IMR-90 (cell line): ENCODE data around the gene SLC26A1. TPM values are rescaled to one million over a fixed set of nuclear protein-coding genes. Genes with fewer than 3 reads are reported as not detected.
A peak's percentile ranks its signal among the peaks of the same experiment; 100 is the strongest.

Source experiments
- ATAC-seq: fragments of 200-7000 bp; cut with Tn5 transposase; 2 replicates; pipeline ENCODE4 v1.9.1; 2020; ENCODE audit warnings: low read depth, mild to moderate bottlenecking, moderate library complexity
- BruUV-seq: library from RNA; stranded (reverse); fragments of 400-500 nt; replicated peaks from 2 replicates; lab custom pipeline; 2021; lab: Mats Ljungman, UMichigan
- CTCF ChIA-PET: fragments of 300-600 bp; formaldehyde crosslinking; extraction: SDS; loops from one replicate; lab custom pipeline; 2021; ENCODE audit warnings: antibody characterized with exemption; lab: Yijun Ruan, JAX
- POLR2A ChIA-PET: fragments of 300-600 bp; sonication (Branson Sonifier 250); formaldehyde crosslinking; loops from one replicate; lab custom pipeline; 2022; ENCODE audit warnings: antibody characterized with exemption; ENCODE audit not compliant: unreplicated experiment; lab: Charles Lee
- DNase-seq: peaks from one replicate; pipeline ENCODE4 v3.0.0; 2013
- H2AFZ ChIP-seq: replicated peaks from 2 replicates; pipeline ENCODE3; 2013; ENCODE audit warnings: low read length, mild to moderate bottlenecking; ENCODE audit not compliant: poor library complexity
- H2AK5ac ChIP-seq: 2 replicates; pipeline ENCODE4 v1.6.1; 2013; ENCODE audit warnings: low read depth, low read length, inconsistent platforms
- H2AK9ac ChIP-seq: replicated peaks from 2 replicates; pipeline ENCODE3; 2013; ENCODE audit warnings: mild to moderate bottlenecking, low read depth, low read length, moderate library complexity; ENCODE audit not compliant: poor library complexity
- H2BK120ac ChIP-seq: 2 replicates; pipeline ENCODE4 v1.6.1; 2013; ENCODE audit warnings: low read depth, low read length, inconsistent platforms
- H2BK15ac ChIP-seq: 3 replicates; pipeline ENCODE4 v1.6.1; 2013; ENCODE audit warnings: low read depth, low read length, inconsistent platforms
- H2BK20ac ChIP-seq: 2 replicates; pipeline ENCODE4 v1.6.1; 2013; ENCODE audit warnings: low read depth, mild to moderate bottlenecking, inconsistent platforms, low read length, moderate library complexity
- H2BK5ac ChIP-seq: 2 replicates; pipeline ENCODE4 v1.6.1; 2013; ENCODE audit warnings: mild to moderate bottlenecking, low read depth, low read length, inconsistent platforms; ENCODE audit not compliant: poor library complexity, severe bottlenecking
- H3K14ac ChIP-seq: replicated peaks from 2 replicates; pipeline ENCODE4 v1.6.1; 2013; ENCODE audit warnings: low read depth, low read length, inconsistent platforms
- H3K18ac ChIP-seq: 2 replicates; pipeline ENCODE4 v1.6.1; 2013; ENCODE audit warnings: low read depth, low read length, control low read depth
- H3K23ac ChIP-seq: 2 replicates; pipeline ENCODE4 v1.6.1; 2013; ENCODE audit warnings: low read depth, low read length, inconsistent platforms
- H3K27ac ChIP-seq: 2 replicates; pipeline ENCODE4 v1.5.1; 2013; ENCODE audit warnings: mild to moderate bottlenecking, control low read depth, low read length; ENCODE audit not compliant: insufficient read depth
- H3K27me3 ChIP-seq: 2 replicates; pipeline ENCODE4 v1.6.1; 2013; ENCODE audit warnings: low read length; ENCODE audit not compliant: control insufficient read depth, insufficient read depth
- H3K36me3 ChIP-seq: 2 replicates; pipeline ENCODE4 v1.6.1; 2013; ENCODE audit warnings: low read length, mixed read lengths; ENCODE audit not compliant: control insufficient read depth, insufficient read depth
- H3K4ac ChIP-seq: 2 replicates; pipeline ENCODE4 v1.6.1; 2013; ENCODE audit warnings: low read depth, low read length, inconsistent platforms
- H3K4me1 ChIP-seq: 2 replicates; pipeline ENCODE4 v1.6.1; 2013; ENCODE audit warnings: low read length, mixed read lengths; ENCODE audit not compliant: control insufficient read depth, insufficient read depth
- H3K4me2 ChIP-seq: 2 replicates; pipeline ENCODE4 v1.6.1; 2013; ENCODE audit warnings: low read depth, mild to moderate bottlenecking, control low read depth, low read length, moderate library complexity
- H3K4me3 ChIP-seq: 2 replicates; pipeline ENCODE4 v1.5.1; 2013; ENCODE audit warnings: low read depth, mild to moderate bottlenecking, control low read depth, low read length, moderate library complexity; ENCODE audit not compliant: insufficient read depth
- H3K56ac ChIP-seq: 2 replicates; pipeline ENCODE4 v1.6.1; 2013; ENCODE audit warnings: low read length, inconsistent platforms; ENCODE audit not compliant: insufficient read depth; ENCODE audit errors: extremely low read depth
- H3K79me1 ChIP-seq, 2 experiments: 2 replicates each; pipeline ENCODE4 v1.6.1; 2013; ENCODE audit warnings: low read length in 2 of 2, inconsistent platforms in 1 of 2, low read depth in 1 of 2
- H3K9ac ChIP-seq: 2 replicates; pipeline ENCODE4 v1.6.1; 2013; ENCODE audit warnings: low read depth, low read length, control low read depth
- H3K9me1 ChIP-seq: 2 replicates; pipeline ENCODE4 v1.6.1; 2013; ENCODE audit warnings: low read length, inconsistent platforms; ENCODE audit not compliant: insufficient read depth
- H3K9me3 ChIP-seq: 2 replicates; pipeline ENCODE4 v1.6.1; 2013; ENCODE audit warnings: low read length; ENCODE audit not compliant: control insufficient read depth, insufficient read depth
- H4K20me1 ChIP-seq: 2 replicates; pipeline ENCODE4 v1.6.1; 2013; ENCODE audit warnings: low read length, inconsistent platforms; ENCODE audit not compliant: insufficient read depth
- H4K5ac ChIP-seq: 2 replicates; pipeline ENCODE4 v1.6.1; 2013; ENCODE audit warnings: mild to moderate bottlenecking, low read depth, low read length, control low read depth
- H4K8ac ChIP-seq, 2 experiments: 2 replicates each; pipeline ENCODE4 v1.6.1; 2013; ENCODE audit warnings: low read depth in 2 of 2, low read length in 2 of 2, control low read depth in 1 of 2, inconsistent platforms in 1 of 2
- H4K91ac ChIP-seq: 2 replicates; pipeline ENCODE4 v1.6.1; 2013; ENCODE audit warnings: low read depth, low read length, inconsistent platforms; ENCODE audit not compliant: insufficient read depth
- CEBPB ChIP-seq: IDR thresholded peaks from 2 replicates; pipeline ENCODE4 v1.6.1; 2012; ENCODE audit warnings: low read depth, low read length, improper control_type of control experiment
- FOS ChIP-seq: fragments of 150-350 bp; IDR thresholded peaks from 2 replicates; pipeline ENCODE4 v1.6.1; 2016; ENCODE audit warnings: low read depth, low read length
- MAZ ChIP-seq: IDR thresholded peaks from 2 replicates; pipeline ENCODE4 v1.6.1; 2012; ENCODE audit warnings: low read depth, mild to moderate bottlenecking, low read length, improper control_type of control experiment, moderate library complexity, borderline replicate concordance
- MXI1 ChIP-seq: IDR thresholded peaks from 2 replicates; pipeline ENCODE4 v1.6.1; 2012; ENCODE audit warnings: low read depth, mild to moderate bottlenecking, low read length, moderate library complexity, borderline replicate concordance
- NFE2L2 ChIP-seq: fragments of 150-350 bp; IDR thresholded peaks from 2 replicates; pipeline ENCODE4 v1.6.1; 2016; ENCODE audit warnings: low read depth, mild to moderate bottlenecking, low read length
- POLR2A ChIP-seq: IDR thresholded peaks from 2 replicates; pipeline ENCODE4 v1.6.1; 2012; ENCODE audit warnings: mild to moderate bottlenecking, low read depth, low read length
- RAD21 ChIP-seq: IDR thresholded peaks from 2 replicates; pipeline ENCODE4 v1.6.1; 2012; ENCODE audit warnings: low read length, improper control_type of control experiment
- SMC3 ChIP-seq: fragments of 150-350 bp; IDR thresholded peaks from 2 replicates; pipeline ENCODE4 v1.6.1; 2016; ENCODE audit warnings: low read depth, mild to moderate bottlenecking, antibody characterized with exemption, low read length, moderate library complexity
- USF2 ChIP-seq: fragments of 150-350 bp; IDR thresholded peaks from 2 replicates; pipeline ENCODE4 v1.6.1; 2017; ENCODE audit warnings: mild to moderate bottlenecking, antibody characterized with exemption, low read length, low read depth
- WGBS, 2 experiments: methylation state at CpG; one replicate each; pipeline versions ENCODE4 v1.1.5 to v1.1.7; 2013; ENCODE audit warnings: missing lambda C conversion rate in 2 of 2; ENCODE audit not compliant: insufficient read length in 1 of 2; ENCODE audit errors: extremely low coverage in 2 of 2; 5-methylcytosine and 5-hydroxymethylcytosine counted together
- dilution Hi-C: fragments of 300-500 bp; cut with HindIII; formaldehyde crosslinking; loops from one replicate; pipeline ENCODE4 v1.14.3; 2018; ENCODE audit warnings: low sequenced_read_pairs; ENCODE audit not compliant: unreplicated experiment
- in situ Hi-C: fragments of 300-500 bp; cut with MboI; formaldehyde crosslinking; loops from 3 replicates; pipeline ENCODE4 v1.14.3; 2019; ENCODE audit warnings: low sequenced_read_pairs, inconsistent platforms, mixed read lengths
- intact Hi-C: fragments of 100-400 bp; cut with micrococcal nuclease; formaldehyde crosslinking; loops from 2 replicates; pipeline ENCODE4 v1.10.0; 2022
- polyA plus RNA-seq, 3 experiments: library from polyadenylated mRNA; depleted of rRNA; stranded (reverse); fragments of >200 nt; gene quantifications; 2 replicates each; pipeline ENCODE4 v1.2.3, GENCODE V29; 2012; ENCODE audit warnings: low replicate concordance in 1 of 3
- total RNA-seq: library from RNA; depleted of rRNA; stranded (reverse); fragments of >200 nt; gene quantifications from 2 replicates; pipeline ENCODE4 v1.2.3, GENCODE V29; 2012
- TF ChIP-seq, protein P1 (sequence below): conservative IDR thresholded peaks from 2 replicates; pipeline ENCODE4 v1.5.1; 2012; ENCODE audit warnings: mild to moderate bottlenecking, low read depth, low read length, improper control_type of control experiment

The SLC26A1 gene
- total and polyA plus RNA-seq, 2 of the 4 experiments (the other 2 are of a cell fraction), result 0.09 TPM; not detected in 1

GRCh38 chr4:1038948-1039492, 45.8 kb upstream of the SLC26A1 start (continued):
- TF ChIP-seq, protein P1, sequence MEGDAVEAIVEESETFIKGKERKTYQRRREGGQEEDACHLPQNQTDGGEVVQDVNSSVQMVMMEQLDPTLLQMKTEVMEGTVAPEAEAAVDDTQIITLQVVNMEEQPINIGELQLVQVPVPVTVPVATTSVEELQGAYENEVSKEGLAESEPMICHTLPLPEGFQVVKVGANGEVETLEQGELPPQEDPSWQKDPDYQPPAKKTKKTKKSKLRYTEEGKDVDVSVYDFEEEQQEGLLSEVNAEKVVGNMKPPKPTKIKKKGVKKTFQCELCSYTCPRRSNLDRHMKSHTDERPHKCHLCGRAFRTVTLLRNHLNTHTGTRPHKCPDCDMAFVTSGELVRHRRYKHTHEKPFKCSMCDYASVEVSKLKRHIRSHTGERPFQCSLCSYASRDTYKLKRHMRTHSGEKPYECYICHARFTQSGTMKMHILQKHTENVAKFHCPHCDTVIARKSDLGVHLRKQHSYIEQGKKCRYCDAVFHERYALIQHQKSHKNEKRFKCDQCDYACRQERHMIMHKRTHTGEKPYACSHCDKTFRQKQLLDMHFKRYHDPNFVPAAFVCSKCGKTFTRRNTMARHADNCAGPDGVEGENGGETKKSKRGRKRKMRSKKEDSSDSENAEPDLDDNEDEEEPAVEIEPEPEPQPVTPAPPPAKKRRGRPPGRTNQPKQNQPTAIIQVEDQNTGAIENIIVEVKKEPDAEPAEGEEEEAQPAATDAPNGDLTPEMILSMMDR, result no peak
- TF ChIP-seq FOS, result no peak

DNA sequence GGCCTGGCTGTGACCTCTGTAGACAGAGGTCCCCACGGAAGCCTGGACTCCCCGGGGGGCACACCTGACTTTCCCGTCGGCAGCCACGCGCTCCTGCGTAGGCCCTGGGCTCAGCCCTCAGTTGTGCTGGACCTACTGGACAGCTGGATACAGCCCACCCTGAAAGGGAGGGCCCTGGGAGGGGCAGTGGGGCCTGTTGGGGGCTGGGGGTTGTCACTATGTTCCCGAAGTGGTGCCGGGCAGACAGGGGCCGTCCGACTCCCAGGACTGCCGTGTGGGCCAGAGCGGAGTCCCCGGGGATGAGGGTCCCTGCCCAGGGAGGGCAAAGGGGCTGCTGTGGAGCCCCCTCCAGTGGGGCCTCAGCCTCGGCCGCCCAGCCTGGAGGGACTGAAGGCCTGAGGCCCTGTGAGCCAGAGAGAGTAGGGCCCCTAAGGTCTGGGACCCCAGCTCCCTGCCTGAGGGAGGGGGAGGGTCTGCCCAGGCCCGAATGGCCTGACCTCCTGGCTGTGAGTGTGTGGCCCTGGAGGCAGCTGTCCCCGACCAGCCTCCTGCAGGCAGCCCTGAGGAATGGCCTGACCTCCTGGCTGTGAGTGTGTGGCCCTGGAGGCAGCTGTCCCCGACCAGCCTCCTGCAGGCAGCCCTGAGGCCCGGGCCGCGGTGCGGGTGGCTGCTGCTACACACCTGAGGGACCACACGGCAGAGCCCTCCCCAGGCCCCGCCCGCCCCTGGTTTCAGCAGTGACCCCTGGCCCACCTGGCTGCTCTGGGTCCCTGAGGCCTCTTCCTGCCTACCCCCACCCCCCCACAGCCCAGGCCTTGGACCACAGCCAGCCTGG, 44.0 kb upstream of the SLC26A1 start:
- Histone ChIP-seq H2AK9ac (peak overlapping the region; percentile 55), H3K79me1 (no peaks in the 10 kb centered on the region), H4K5ac (no peak overlapping the region), H3K56ac (no peak overlapping the region), H4K8ac (no peak overlapping the region), H3K23ac (no peak overlapping the region), H3K4ac (no peak overlapping the region), H3K27me3 (no peaks in the 10 kb centered on the region), H2AK5ac (no peak overlapping the region), H4K91ac (no peak overlapping the region), H2BK20ac (no peak overlapping the region), H2BK15ac (no peak overlapping the region), H3K4me3 (no peak overlapping the region), H3K9me1 (peaks cover 16% of the 10 kb centered on the region; the same call in 1 of the 2 replicates), H2BK5ac (no peak overlapping the region), H2AFZ (peak overlapping the region; percentile 43), H3K18ac (no peak overlapping the region), H3K9me3 (no peaks in the 10 kb centered on the region), H3K9ac (no peak overlapping the region), H3K27ac (no peak overlapping the region), H2BK120ac (no peak overlapping the region), H3K4me2 (no peak overlapping the region), H3K14ac (no peak overlapping the region), H3K4me1 (peaks cover 32% of the 10 kb centered on the region), H3K36me3 (no peaks in the 10 kb centered on the region), H4K20me1 (no peaks in the 10 kb centered on the region)
- DNase-seq (no peak), ATAC-seq (no peak)
- no TSS peak for BruUV-seq
- intact Hi-C loops, result no loop called here
- ChIA-PET POLR2A (no interaction called here), CTCF (no interaction called here)
- dilution Hi-C loops, result no loop called here
- WGBS, 2 experiments, result 73% methylated on average over 12 of the region's 26 CpGs; no CpG with 5 or more reads in 1 of the 2 experiments
- in situ Hi-C loops, result no loop called here
- no peak for TF ChIP-seq MXI1
- TF ChIP-seq USF2, result no peak
- no peak for TF ChIP-seq MAZ
- TF ChIP-seq RAD21, result no peak
- TF ChIP-seq, protein P1, result no peak
- no peak for TF ChIP-seq POLR2A
- no peak for TF ChIP-seq CEBPB
- TF ChIP-seq NFE2L2, result no peak
- TF ChIP-seq SMC3, result no peak
